Duodenal mucosa (tissue), 2 donors: ENCODE measurements around the gene COX6B2.

Experiments
- H3K27ac ChIP-seq: one replicate; pipeline ENCODE4 v1.7.0; 2013; ENCODE audit warnings: low read depth, low read length
- H3K27me3 ChIP-seq, 2 donors: one replicate each; pipeline ENCODE4 v1.7.0; 2013; ENCODE audit warnings: low read length in 2 of 2, control low read depth in 1 of 2; ENCODE audit not compliant: insufficient read depth in 2 of 2, control insufficient read depth in 1 of 2
- H3K36me3 ChIP-seq, 2 donors: one replicate each; pipeline ENCODE4 v1.7.0; 2013; ENCODE audit warnings: low read length in 2 of 2, control low read depth in 1 of 2; ENCODE audit not compliant: insufficient read depth in 2 of 2, control insufficient read depth in 1 of 2
- H3K4me1 ChIP-seq, 2 donors: one replicate each; pipeline ENCODE4 v1.7.0; 2013; ENCODE audit warnings: low read length in 2 of 2, control low read depth in 1 of 2; ENCODE audit not compliant: insufficient read depth in 2 of 2, control insufficient read depth in 1 of 2
- H3K4me3 ChIP-seq, 2 donors: one replicate each; pipeline ENCODE4 v1.7.0; 2013; ENCODE audit warnings: low read length in 2 of 2, low read depth in 1 of 2
- H3K9ac ChIP-seq, 2 donors: one replicate each; pipeline ENCODE4 v1.7.0; 2013; ENCODE audit warnings: low read length in 2 of 2, low read depth in 1 of 2
- H3K9me3 ChIP-seq, 2 donors: one replicate each; pipeline ENCODE4 v1.7.0; 2013; ENCODE audit warnings: low read length in 2 of 2, control low read depth in 1 of 2; ENCODE audit not compliant: control insufficient read depth in 1 of 2

Gene COX6B2

GRCh38 chr19:55302318-55302703 is 52.2 kb downstream of the COX6B2 start:
- no peaks in the 10 kb centered on the region for H3K36me3 ChIP-seq
- no peak overlapping the region for H3K27ac ChIP-seq
- peak overlapping the region; percentile 36 to 51 for H3K9ac ChIP-seq
- peak overlapping the region in 1 of 2 donors; percentile 68 for H3K4me3 ChIP-seq
- peaks cover 8 to 9% of the 10 kb centered on the region in 2 donors for H3K4me1 ChIP-seq
- H3K9me3 ChIP-seq = no peaks in the 10 kb centered on the region
- H3K27me3 ChIP-seq = peaks cover 0 to 3% of the 10 kb centered on the region in 2 donors

- peaks cover 0 to 3% of the 10 kb centered on the region in 2 donors for H3K27me3 ChIP-seq
- no peak overlapping the region for H3K27ac ChIP-seq
- no peaks in the 10 kb centered on the region for H3K36me3 ChIP-seq
- H3K4me3 ChIP-seq = peak overlapping the region; percentile 45 to 68
- H3K4me1 ChIP-seq = peaks cover 8 to 9% of the 10 kb centered on the region in 2 donors
- H3K9ac ChIP-seq = peak overlapping the region; percentile 36 to 51
- no peaks in the 10 kb centered on the region for H3K9me3 ChIP-seq
These were observed 52.8 kb downstream of the COX6B2 start for GRCh38 chr19:55301459-55302317.

- Histone ChIP-seq H3K36me3 (no peaks in the 10 kb centered on the region), H3K4me1 (peaks cover 8 to 9% of the 10 kb centered on the region in 2 donors), H3K27ac (no peak overlapping the region), H3K4me3 (no peak overlapping the region), H3K9ac (no peak overlapping the region), H3K27me3 (peaks cover 0 to 3% of the 10 kb centered on the region in 2 donors), H3K9me3 (no peaks in the 10 kb centered on the region)
These were observed 53.5 kb downstream of the COX6B2 start for GRCh38 chr19:55300886-55301458.

GRCh38 chr19:55299991-55300390 is 54.5 kb downstream of the COX6B2 start:
- Histone ChIP-seq H3K9me3 (no peaks in the 10 kb centered on the region), H3K27ac (no peak overlapping the region), H3K27me3 (peaks cover 0 to 3% of the 10 kb centered on the region in 2 donors), H3K36me3 (no peaks in the 10 kb centered on the region), H3K4me3 (no peak overlapping the region), H3K4me1 (peaks cover 8 to 9% of the 10 kb centered on the region in 2 donors), H3K9ac (no peak overlapping the region)
